A549 (cell line): Measurements from ENCODE around the gene SLC12A9. TPM values are rescaled to one million over a fixed set of nuclear protein-coding genes. Genes with fewer than 3 reads are reported as not detected.
"Not testable (repeated sequence)": the region's sequence is repeated elsewhere in the genome, so short reads cannot be mapped to it uniquely, and the experiment has no call there.

Source experiments
- ATAC-seq, 2 experiments: fragments of 200-7000 bp in 1 of 2; fragments of >200 bp in 1 of 2; cut with Nextera tagmentation in 1 of 2; cut with Tn5 transposase in 1 of 2; 3 replicates each; pipeline versions ENCODE4 v1.8.0 to v1.9.1; 2018 to 2020; ENCODE audit warnings: mild to moderate bottlenecking in 1 of 2, moderate library complexity in 1 of 2
- CTCF ChIA-PET: fragments of 300-600 bp; sonication (Branson Sonifier 250); formaldehyde crosslinking; extraction: SDS; loops from one replicate; lab custom pipeline; 2021; ENCODE audit warnings: antibody characterized with exemption, inconsistent platforms; lab: Yijun Ruan, JAX
- POLR2A ChIA-PET: fragments of 350-600 bp; formaldehyde crosslinking; extraction: SDS; loops from one replicate; lab custom pipeline; 2021; ENCODE audit warnings: antibody characterized with exemption, inconsistent platforms; lab: Yijun Ruan, JAX
- DNase-seq, 2 experiments: peaks; one replicate each; pipeline versions ENCODE4 v3.0.0 to v3.0.0-alpha.2; 2011 to 2016; ENCODE audit warnings: low read depth in 1 of 2, low spot score in 1 of 2
- FAIRE-seq: peaks from 2 replicates; lab custom pipeline; 2011; peaks lifted over from hg19 to GRCh38; lab: Jason Lieb, UNC
- H3K27ac ChIP-seq, 2 experiments: fragments of >200 bp; sonication (Bioruptor Twin); formaldehyde crosslinking; 3 replicates each; pipeline ENCODE4 v1.5.1; 2016 to 2017
- H3K4me1 ChIP-seq: fragments of >200 bp; sonication (Bioruptor Twin); formaldehyde crosslinking; 3 replicates; pipeline ENCODE4 v1.6.1; 2016
- H3K4me2 ChIP-seq: fragments of >200 bp; sonication (Bioruptor Twin); formaldehyde crosslinking; 3 replicates; pipeline ENCODE4 v1.6.1; 2016
- H3K4me3 ChIP-seq: fragments of >200 bp; sonication (Bioruptor Twin); formaldehyde crosslinking; 3 replicates; pipeline ENCODE4 v1.5.1; 2016
- H3K9me3 ChIP-seq: fragments of >200 bp; sonication (Bioruptor Twin); formaldehyde crosslinking; 3 replicates; pipeline ENCODE4 v1.6.1; 2016
- BHLHE40 ChIP-seq: IDR thresholded peaks from 2 replicates; pipeline ENCODE4 v1.6.1; 2012; ENCODE audit warnings: low read depth, low read length, inconsistent platforms
- CEBPB ChIP-seq, 2 experiments: fragments of >200 bp in 1 of 2; sonication (Bioruptor Twin) in 1 of 2; formaldehyde crosslinking in 1 of 2; IDR thresholded peaks; 2 replicates each; pipeline ENCODE4 v1.6.1; 2012 to 2016
- ESRRA ChIP-seq: fragments of 150-350 bp; IDR thresholded peaks from 2 replicates; pipeline ENCODE4 v1.6.1; 2014; ENCODE audit warnings: mild to moderate bottlenecking, low read length, borderline replicate concordance
- FOSB ChIP-seq: fragments of 250-450 bp; sonication (Bioruptor Pico); IDR thresholded peaks from 2 replicates; pipeline ENCODE4 v1.5.0; 2020; ENCODE audit warnings: mild to moderate bottlenecking, moderate library complexity
- HDAC2 ChIP-seq: fragments of 200-600 bp; sonication (generic); IDR thresholded peaks from 2 replicates; pipeline ENCODE4 v1.6.1; 2016
- HOXB5 ChIP-seq: fragments of 250-450 bp; sonication (Bioruptor Pico); IDR thresholded peaks from 2 replicates; pipeline ENCODE4 v1.5.0; 2020; ENCODE audit warnings: mild to moderate bottlenecking, moderate library complexity
- PBX3 ChIP-seq: IDR thresholded peaks from 2 replicates; pipeline ENCODE4 v1.6.1; 2012
- RAD21 ChIP-seq, 2 experiments: fragments of >200 bp in 1 of 2; sonication (Bioruptor Twin) in 1 of 2; formaldehyde crosslinking in 1 of 2; IDR thresholded peaks in 1 of 2; conservative IDR thresholded peaks in 1 of 2; 2 replicates in 1 of 2; 3 replicates in 1 of 2; pipeline ENCODE4 v1.6.1; 2012 to 2018; ENCODE audit warnings: inconsistent platforms in 1 of 2
- SMC3 ChIP-seq: fragments of >200 bp; sonication (Bioruptor Twin); formaldehyde crosslinking; IDR thresholded peaks from 3 replicates; pipeline ENCODE4 v1.6.1; 2018; ENCODE audit warnings: inconsistent platforms
- TP53 ChIP-seq: fragments of 250-450 bp; sonication (Bioruptor Pico); IDR thresholded peaks from 2 replicates; pipeline ENCODE4 v1.5.0; 2021; ENCODE audit warnings: mild to moderate bottlenecking, moderate library complexity
- ZC3H11A ChIP-seq: fragments of 450-650 bp; IDR thresholded peaks from 2 replicates; pipeline ENCODE4 v1.6.1; 2014; ENCODE audit warnings: antibody characterized with exemption, mild to moderate bottlenecking
- ZSCAN20 ChIP-seq: fragments of 250-450 bp; sonication (Bioruptor Pico); IDR thresholded peaks from 2 replicates; pipeline ENCODE4 v1.8.0; 2022; ENCODE audit warnings: mild to moderate bottlenecking, moderate library complexity
- WGBS: methylation state at CpG from one replicate; pipeline ENCODE4 v1.1.6; 2017; ENCODE audit errors: missing lambda C conversion rate; 5-methylcytosine and 5-hydroxymethylcytosine counted together
- polyA plus RNA-seq, 4 experiments: library from polyadenylated mRNA; depleted of rRNA in 3 of 4; stranded (reverse); fragments of >200 nt; fragmentation: RNase III in 1 of 4; extraction: RNeasy Plus Mini Kit Qiagen cat#74134 plus additional on column Dnase treatment in 1 of 4; gene quantifications; 2 replicates in 3 of 4; 3 replicates in 1 of 4; pipeline ENCODE4 v1.2.3, GENCODE V29; 2011 to 2017
- TF ChIP-seq, protein P1 (sequence below): IDR thresholded peaks from 2 replicates; pipeline ENCODE4 v1.6.1; 2012
- TF ChIP-seq, protein P2 (sequence below): fragments of >200 bp; sonication (Bioruptor Twin); formaldehyde crosslinking; IDR thresholded peaks from 2 replicates; pipeline ENCODE4 v1.6.1; 2016

SLC12A9 gene
- polyA plus RNA-seq, 2 of the 4 experiments (the other 2 are of a cell fraction) = 6.2 to 13.4 TPM

DNA sequence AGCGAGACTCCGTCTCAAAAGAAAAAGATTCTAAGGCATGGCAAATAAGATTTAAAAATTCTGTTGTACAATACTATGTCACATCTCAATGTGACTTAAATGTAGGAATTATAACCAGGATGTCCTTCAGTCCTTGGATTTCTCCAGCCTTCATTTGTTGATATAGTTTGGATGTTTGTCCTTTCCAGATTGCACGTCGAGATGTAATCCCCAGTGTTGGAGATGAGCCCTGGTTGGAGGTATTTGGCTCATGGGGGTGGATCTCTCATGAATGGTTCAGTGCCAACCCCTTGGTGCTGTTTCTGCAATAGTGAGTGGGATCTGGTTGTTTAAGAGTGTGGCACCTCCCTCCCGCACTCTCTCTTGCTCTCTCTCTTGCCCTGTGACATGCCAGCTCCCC lies 56.0 kb downstream of the SLC12A9 start:
- WGBS = 83% methylated on average over 5 of the region's 5 CpGs
- DNase-seq (no peak), FAIRE-seq (no peak), ATAC-seq (no peak)
- ChIA-PET CTCF (interaction anchor here (3.2 kb wide), 1 partner anchor 151 kb away, joined by 10 read pairs; no protein-coding TSS in a partner anchor), POLR2A (no interaction called here)
- TF ChIP-seq PBX3 (no peak), SMC3 (no peak), HOXB5 (CRISPR knock-in tag) (no peak)
- no peak overlapping the region for H3K4me2 ChIP-seq
- H3K27ac ChIP-seq = no peak overlapping the region
- no peaks in the 10 kb centered on the region; the same call in 2 of the 3 replicates for H3K9me3 ChIP-seq
- no peaks in the 10 kb centered on the region for H3K4me1 ChIP-seq
- H3K4me3 ChIP-seq = no peak overlapping the region

GRCh38 chr7:100910443-100910842 lies 57.9 kb downstream of the SLC12A9 start:
- not testable (repeated sequence) for DNase-seq, H3K4me2 ChIP-seq, H3K4me3 ChIP-seq, ATAC-seq, H3K27ac ChIP-seq, H3K4me1 ChIP-seq, FAIRE-seq, H3K9me3 ChIP-seq
- ChIA-PET POLR2A (interaction anchor here (0.6 kb wide), 1 partner anchor 35 kb away, joined by 3 read pairs; the partner anchor contains the start of gene SRRT), CTCF (interaction anchor here (0.6 to 3.2 kb wide), 3 partner anchors 16 to 1380 kb away, joined by 3 to 13 read pairs (median 10); partner anchors contain the start of gene ACHE)
- 72% methylated on average over 7 of the region's 7 CpGs for WGBS

- ChIA-PET CTCF (interaction anchor here (0.6 to 2.7 kb wide), 5 partner anchors 10 to 504 kb away, joined by 3 to 13 read pairs (median 4); partner anchors contain the start of gene ACHE), POLR2A (no interaction called here)
- DNase-seq = no peak
- TF ChIP-seq ZSCAN20 (CRISPR knock-in tag) (no peak), HDAC2 (no peak), ESRRA (no peak), PBX3 (no peak), TP53 (CRISPR knock-in tag) (no peak), RAD21 (conservative IDR thresholded peaks at IDR 0.05 in 1 of 2, IDR thresholded peaks at IDR 0.05 in 1 of 2) (no peak), BHLHE40 (no peak)
- TF ChIP-seq, protein P1, sequence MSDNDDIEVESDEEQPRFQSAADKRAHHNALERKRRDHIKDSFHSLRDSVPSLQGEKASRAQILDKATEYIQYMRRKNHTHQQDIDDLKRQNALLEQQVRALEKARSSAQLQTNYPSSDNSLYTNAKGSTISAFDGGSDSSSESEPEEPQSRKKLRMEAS = no peak
- TF ChIP-seq, protein P2, sequence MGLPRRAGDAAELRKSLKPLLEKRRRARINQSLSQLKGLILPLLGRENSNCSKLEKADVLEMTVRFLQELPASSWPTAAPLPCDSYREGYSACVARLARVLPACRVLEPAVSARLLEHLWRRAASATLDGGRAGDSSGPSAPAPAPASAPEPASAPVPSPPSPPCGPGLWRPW = no peak
- TF ChIP-seq, all 56 proteins: peak for 0
- H3K4me2 ChIP-seq = no peak overlapping the region
- ATAC-seq (no peak), FAIRE-seq (no peak)
- WGBS = 75% methylated on average over 3 of the region's 3 CpGs
- no peak overlapping the region for H3K4me3 ChIP-seq
- H3K4me1 ChIP-seq = no peaks in the 10 kb centered on the region
- no peaks in the 10 kb centered on the region for H3K9me3 ChIP-seq
- no peak overlapping the region for H3K27ac ChIP-seq
These were observed 59.0 kb downstream of the SLC12A9 start for GRCh38 chr7:100911484-100911883.

DNA sequence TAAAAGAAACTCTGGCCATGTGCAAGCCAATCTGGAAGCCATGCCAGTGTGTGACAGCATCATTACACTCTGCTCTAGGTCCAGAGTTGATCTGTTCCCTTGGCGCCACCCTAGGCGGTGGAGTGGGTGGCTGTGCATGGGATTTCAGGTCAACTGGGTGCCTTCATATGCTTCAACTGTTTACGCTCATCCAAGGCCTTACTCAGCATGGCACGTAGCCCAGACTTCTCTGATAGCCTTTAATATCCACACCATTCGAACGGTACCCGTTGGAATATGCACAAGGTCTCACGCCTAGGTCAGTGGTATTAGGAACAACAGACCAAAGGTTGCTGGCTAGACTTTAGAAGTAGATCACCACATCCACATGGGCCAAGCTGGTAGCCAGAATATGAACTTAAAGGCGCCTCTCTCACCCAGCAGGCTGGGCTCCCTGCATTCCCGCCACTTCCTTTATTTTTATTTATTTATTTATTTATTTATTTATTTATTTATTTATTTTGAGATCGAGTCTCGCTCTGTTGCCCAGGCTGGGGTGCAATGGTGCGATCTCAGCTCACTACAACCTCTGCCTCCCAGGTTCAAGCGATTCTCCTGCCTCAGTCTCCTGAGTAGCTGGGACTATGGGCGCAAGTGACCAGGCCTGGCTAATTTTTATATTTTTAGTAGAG lies 61.8 kb downstream of the SLC12A9 start:
- ATAC-seq (no peak; a peak in 1 of 6 replicates), FAIRE-seq (no peak), DNase-seq (no peak)
- WGBS = 85% methylated on average over 15 of the region's 15 CpGs
- Histone ChIP-seq H3K4me3 (no peak overlapping the region), H3K4me2 (no peak overlapping the region), H3K27ac (no peak overlapping the region), H3K4me1 (no peaks in the 10 kb centered on the region), H3K9me3 (no peaks in the 10 kb centered on the region)
- ChIA-PET POLR2A (no interaction called here), CTCF (no interaction called here)
- TF ChIP-seq FOSB (no peak), CEBPB (IDR thresholded peaks at IDR 0.05) (no peak), ZC3H11A (peak; percentile 77)
